T-helper 17 cell (primary cell): ENCODE measurements around the gene WNT8B. TPM values are rescaled to one million over a fixed set of nuclear protein-coding genes. Genes with fewer than 3 reads are reported as not detected.

Source experiments
- ATAC-seq: fragments of 150-1000 bp; cut with Tn5 transposase; 2 replicates; pipeline ENCODE4 v1.10.0; 2021; ENCODE audit warnings: mild to moderate bottlenecking, moderate library complexity
- DNase-seq, 3 donors: peaks; one replicate each; pipeline versions ENCODE4 v3.0.0 to v3.0.0-alpha.2; 2020 to 2021
- H3K9me3 ChIP-seq: one replicate; pipeline ENCODE4 v1.7.0; 2013; ENCODE audit warnings: low read length, mild to moderate bottlenecking; ENCODE audit not compliant: control insufficient read depth, poor library complexity, severe bottlenecking
- H3K27ac Mint-ChIP-seq: one replicate; pipeline ENCODE4 v1.8.0; 2022; ENCODE audit warnings: mild to moderate bottlenecking, moderate library complexity, mixed read lengths
- H3K27me3 Mint-ChIP-seq: one replicate; pipeline ENCODE4 v1.8.0; 2022; ENCODE audit warnings: mixed read lengths
- H3K36me3 Mint-ChIP-seq: one replicate; pipeline ENCODE4 v1.8.0; 2022; ENCODE audit warnings: low read depth, mixed read lengths
- H3K4me1 Mint-ChIP-seq: one replicate; pipeline ENCODE4 v1.8.0; 2022; ENCODE audit warnings: mild to moderate bottlenecking, mixed read lengths
- H3K4me3 Mint-ChIP-seq: one replicate; pipeline ENCODE4 v1.8.0; 2022; ENCODE audit warnings: mild to moderate bottlenecking, moderate library complexity, mixed read lengths
- total RNA-seq, 4 donors: library from RNA in 2 of 4; stranded (reverse) in 2 of 4; gene quantifications; one replicate each; pipeline ENCODE4 v1.2.3 and lab custom pipeline; 2022 to 2026

The WNT8B gene
- total RNA-seq, 2 donors from 2014 or later = not detected

- Mint-ChIP-seq H3K4me3 (no peak overlapping the region), H3K4me1 (peaks cover 32% of the 10 kb centered on the region), H3K27ac (no peak overlapping the region), H3K27me3 (no peaks in the 10 kb centered on the region), H3K36me3 (peaks cover 7% of the 10 kb centered on the region)
- no peaks in the 10 kb centered on the region for H3K9me3 ChIP-seq
- DNase-seq = no peak
- no peak for ATAC-seq
Observed at GRCh38 chr10:100515612-100516011, 52.8 kb downstream of the WNT8B start.

GRCh38 chr10:100516847-100517246 lies 54.0 kb downstream of the WNT8B start:
- H3K9me3 ChIP-seq = no peaks in the 10 kb centered on the region
- Mint-ChIP-seq H3K36me3 (peaks cover 7% of the 10 kb centered on the region), H3K27me3 (no peaks in the 10 kb centered on the region), H3K4me3 (no peak overlapping the region), H3K4me1 (peaks cover 22% of the 10 kb centered on the region), H3K27ac (no peak overlapping the region)
- ATAC-seq (no peak), DNase-seq (no peak)

GRCh38 chr10:100518761-100519241 lies 56.0 kb downstream of the WNT8B start:
- no peak overlapping the region for H3K4me3 Mint-ChIP-seq
- peaks cover 13% of the 10 kb centered on the region for H3K4me1 Mint-ChIP-seq
- DNase-seq (peak in 1 of 3 donors; percentile 44), ATAC-seq (peak; percentile 81)
- H3K27me3 Mint-ChIP-seq = no peaks in the 10 kb centered on the region
- peaks cover 5% of the 10 kb centered on the region for H3K36me3 Mint-ChIP-seq
- no peaks in the 10 kb centered on the region for H3K9me3 ChIP-seq
- peak overlapping the region; percentile 32 for H3K27ac Mint-ChIP-seq

GRCh38 chr10:100519311-100520051 lies 56.7 kb downstream of the WNT8B start, which contains the start of gene SEC31B:
Gene SEC31B, minus strand, starts transcription at chr10:100519861. Its CDS starts 2,909 bp downstream, at chr10:100516952.
- Mint-ChIP-seq H3K4me1 (peaks cover 16% of the 10 kb centered on the region), H3K27ac (peak within 1 kb of the TSS; percentile 32), H3K27me3 (no peaks in the 10 kb centered on the region), H3K36me3 (peaks cover 5% of the 10 kb centered on the region), H3K4me3 (no peak within 1 kb of the TSS)
- no peaks in the 10 kb centered on the region for H3K9me3 ChIP-seq
- no peak for ATAC-seq
- no peak for DNase-seq

- H3K4me1 Mint-ChIP-seq = peaks cover 23% of the 10 kb centered on the region
- H3K36me3 Mint-ChIP-seq = peaks cover 3% of the 10 kb centered on the region
- H3K27me3 Mint-ChIP-seq = no peaks in the 10 kb centered on the region
- H3K27ac Mint-ChIP-seq = no peak overlapping the region
- no peaks in the 10 kb centered on the region for H3K9me3 ChIP-seq
- ATAC-seq (no peak), DNase-seq (no peak)
- H3K4me3 Mint-ChIP-seq = no peak overlapping the region
Observed at GRCh38 chr10:100520811-100521210, 58.0 kb downstream of the WNT8B start.

GRCh38 chr10:100522107-100522801 lies 59.4 kb downstream of the WNT8B start:
- H3K36me3 Mint-ChIP-seq = no peaks in the 10 kb centered on the region
- H3K27me3 Mint-ChIP-seq = no peaks in the 10 kb centered on the region
- H3K27ac Mint-ChIP-seq = peak overlapping the region; percentile 27
- peaks cover 27% of the 10 kb centered on the region for H3K4me1 Mint-ChIP-seq
- H3K9me3 ChIP-seq = no peaks in the 10 kb centered on the region
- no peak overlapping the region for H3K4me3 Mint-ChIP-seq
- DNase-seq (no peak), ATAC-seq (no peak)

GRCh38 chr10:100522945-100523344 lies 60.1 kb downstream of the WNT8B start:
- DNase-seq (no peak), ATAC-seq (no peak)
- no peak overlapping the region for H3K27ac Mint-ChIP-seq
- H3K36me3 Mint-ChIP-seq = no peaks in the 10 kb centered on the region
- no peaks in the 10 kb centered on the region for H3K9me3 ChIP-seq
- no peak overlapping the region for H3K4me3 Mint-ChIP-seq
- no peaks in the 10 kb centered on the region for H3K27me3 Mint-ChIP-seq
- peaks cover 23% of the 10 kb centered on the region for H3K4me1 Mint-ChIP-seq

- no peaks in the 10 kb centered on the region for H3K27me3 Mint-ChIP-seq
- peaks cover 3% of the 10 kb centered on the region for H3K36me3 Mint-ChIP-seq
- H3K4me1 Mint-ChIP-seq = peaks cover 21% of the 10 kb centered on the region
- H3K9me3 ChIP-seq = no peaks in the 10 kb centered on the region
- ATAC-seq = no peak
- DNase-seq = no peak
- H3K4me3 Mint-ChIP-seq = no peak overlapping the region
- H3K27ac Mint-ChIP-seq = peak overlapping the region; percentile 37
Observed at GRCh38 chr10:100524206-100524605, 61.4 kb downstream of the WNT8B start.

- no peak for DNase-seq
- Mint-ChIP-seq H3K4me3 (no peak overlapping the region), H3K36me3 (peaks cover 4% of the 10 kb centered on the region), H3K27ac (no peak overlapping the region), H3K27me3 (no peaks in the 10 kb centered on the region), H3K4me1 (peaks cover 23% of the 10 kb centered on the region)
- ATAC-seq = no peak
- H3K9me3 ChIP-seq = no peaks in the 10 kb centered on the region
Observed at GRCh38 chr10:100524638-100525037, 61.8 kb downstream of the WNT8B start.

GRCh38 chr10:100528123-100528886 lies 65.5 kb downstream of the WNT8B start:
- no peak for DNase-seq
- H3K27ac Mint-ChIP-seq = peak overlapping the region; percentile 98
- no peaks in the 10 kb centered on the region for H3K27me3 Mint-ChIP-seq
- H3K4me1 Mint-ChIP-seq = peaks cover 30% of the 10 kb centered on the region
- peak; percentile 71 for ATAC-seq
- peak overlapping the region; percentile 98 for H3K4me3 Mint-ChIP-seq
- H3K36me3 Mint-ChIP-seq = peaks cover 5% of the 10 kb centered on the region
- no peaks in the 10 kb centered on the region for H3K9me3 ChIP-seq

- no peak for ATAC-seq
Observed at GRCh38 chr10:100528921-100529474, 66.2 kb downstream of the WNT8B start.

GRCh38 chr10:100529475-100530298 lies 66.9 kb downstream of the WNT8B start, which contains the start of gene NDUFB8:
Gene NDUFB8, minus strand, starts transcription at chr10:100529871. Its CDS starts 20 bp downstream, at chr10:100529851.
- peak; percentile 71 to 83 (median 74) for DNase-seq
- peak within 1 kb of the TSS; percentile 98 for H3K4me3 Mint-ChIP-seq
- peak; percentile 80 for ATAC-seq
- peaks cover 24% of the 10 kb centered on the region for H3K4me1 Mint-ChIP-seq
- peak within 1 kb of the TSS; percentile 98 for H3K27ac Mint-ChIP-seq
- peaks cover 5% of the 10 kb centered on the region for H3K36me3 Mint-ChIP-seq
- no peaks in the 10 kb centered on the region for H3K27me3 Mint-ChIP-seq
- no peaks in the 10 kb centered on the region for H3K9me3 ChIP-seq

More at GRCh38 chr10:100528921-100529474, 66.2 kb downstream of the WNT8B start:
- H3K4me3 Mint-ChIP-seq = peak overlapping the region; percentile 98
- peaks cover 5% of the 10 kb centered on the region for H3K36me3 Mint-ChIP-seq
- peak overlapping the region; percentile 98 for H3K27ac Mint-ChIP-seq
- no peaks in the 10 kb centered on the region for H3K9me3 ChIP-seq
- no peak for DNase-seq
- H3K4me1 Mint-ChIP-seq = peaks cover 28% of the 10 kb centered on the region
- no peaks in the 10 kb centered on the region for H3K27me3 Mint-ChIP-seq
